ENCODE results near the gene FBXO41. TPM values are rescaled to one million over a fixed set of nuclear protein-coding genes. Genes with fewer than 3 reads are reported as not detected.

The FBXO41 gene
- total and polyA plus RNA-seq, 10 of the 15 experiments (the other 5 are each of a cell fraction or from before 2014, with no cell fraction given): 1.9 to 38.9 (median 11.3) TPM

DNA sequence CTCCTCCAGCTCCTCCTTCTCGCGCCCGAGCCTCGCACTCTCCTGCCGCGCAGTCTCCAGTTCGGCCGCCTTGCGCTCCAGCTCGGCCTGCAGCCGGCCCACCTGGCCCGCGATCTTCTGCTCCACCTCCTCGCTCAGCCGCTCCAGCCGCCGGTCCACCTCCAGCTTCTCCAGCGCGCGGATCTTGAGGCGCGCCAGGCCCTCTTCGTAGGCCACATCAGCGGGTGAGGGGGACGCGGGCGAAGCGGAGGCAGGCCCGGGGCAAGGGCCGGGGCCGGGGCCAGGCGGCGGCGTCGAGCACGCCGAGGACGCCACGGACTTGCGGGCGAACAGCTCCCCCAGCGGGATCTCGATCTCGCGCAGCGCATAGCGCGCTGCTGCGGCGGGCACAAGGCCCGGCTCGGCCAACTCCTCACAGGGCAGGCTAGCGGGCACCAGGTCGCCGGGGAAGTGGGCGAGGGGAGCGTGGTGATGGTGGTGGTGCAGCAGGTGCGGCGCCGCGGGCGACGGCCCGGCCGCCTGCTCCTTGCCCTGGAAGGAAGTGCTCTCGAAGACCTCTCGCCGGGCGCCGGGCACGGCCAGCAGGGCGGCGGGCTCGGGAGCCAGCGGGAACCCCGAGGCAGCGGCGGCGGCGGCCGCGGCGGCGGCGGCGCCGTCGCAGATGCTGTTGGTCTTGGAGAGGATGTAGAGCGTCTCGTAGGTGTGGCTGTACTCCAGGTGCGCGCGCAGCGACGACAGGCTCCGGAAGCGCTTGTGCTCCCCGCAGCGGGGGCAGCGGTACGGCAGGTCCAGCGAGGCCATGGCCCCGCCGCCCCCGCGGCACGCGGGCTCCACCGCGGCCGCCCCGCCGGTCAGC is 15.2 kb downstream of the FBXO41 start (continued):
- TF ChIP-seq, protein P1, sequence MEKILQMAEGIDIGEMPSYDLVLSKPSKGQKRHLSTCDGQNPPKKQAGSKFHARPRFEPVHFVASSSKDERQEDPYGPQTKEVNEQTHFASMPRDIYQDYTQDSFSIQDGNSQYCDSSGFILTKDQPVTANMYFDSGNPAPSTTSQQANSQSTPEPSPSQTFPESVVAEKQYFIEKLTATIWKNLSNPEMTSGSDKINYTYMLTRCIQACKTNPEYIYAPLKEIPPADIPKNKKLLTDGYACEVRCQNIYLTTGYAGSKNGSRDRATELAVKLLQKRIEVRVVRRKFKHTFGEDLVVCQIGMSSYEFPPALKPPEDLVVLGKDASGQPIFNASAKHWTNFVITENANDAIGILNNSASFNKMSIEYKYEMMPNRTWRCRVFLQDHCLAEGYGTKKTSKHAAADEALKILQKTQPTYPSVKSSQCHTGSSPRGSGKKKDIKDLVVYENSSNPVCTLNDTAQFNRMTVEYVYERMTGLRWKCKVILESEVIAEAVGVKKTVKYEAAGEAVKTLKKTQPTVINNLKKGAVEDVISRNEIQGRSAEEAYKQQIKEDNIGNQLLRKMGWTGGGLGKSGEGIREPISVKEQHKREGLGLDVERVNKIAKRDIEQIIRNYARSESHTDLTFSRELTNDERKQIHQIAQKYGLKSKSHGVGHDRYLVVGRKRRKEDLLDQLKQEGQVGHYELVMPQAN (conservative IDR thresholded peaks at IDR 0.05): no peak
- no peak for TF ChIP-seq SPI1 (IDR thresholded peaks at IDR 0.05; ENCODE audit: borderline replicate concordance, insufficient read depth, low read depth, low read length)
- TF ChIP-seq MYC (IDR thresholded peaks at IDR 0.05; ENCODE audit: insufficient read depth, insufficient read length, insufficient replicate concordance, low read length, severe bottlenecking): no peak
- no peak for TF ChIP-seq HDAC2 (IDR thresholded peaks at IDR 0.05)
- 0 out of 2 replicates have a peak, but pooled peaks have one; percentile 35 for TF ChIP-seq GATAD2B (conservative IDR thresholded peaks at IDR 0.05; ENCODE audit: low read depth)
- peak in 1 of 2 experiments; percentile 61; a peak in 1 of 3 replicates for TF ChIP-seq EGR1 (IDR thresholded peaks at IDR 0.05; ENCODE audit: borderline replicate concordance in 1 of 2, low read depth in 2 of 2, low read length in 2 of 2)
- TF ChIP-seq SIN3A (IDR thresholded peaks at IDR 0.05; ENCODE audit: low read depth, low read length): no peak
- TF ChIP-seq RBBP5 (conservative IDR thresholded peaks at IDR 0.05): no peak
- TF ChIP-seq BHLHE40 (IDR thresholded peaks at IDR 0.05; ENCODE audit: borderline replicate concordance in 1 of 2, low read depth in 2 of 2, low read length in 1 of 2): peak in 1 of 2 experiments; percentile 73; a peak in 2 of 4 replicates
- TF ChIP-seq, protein P2, sequence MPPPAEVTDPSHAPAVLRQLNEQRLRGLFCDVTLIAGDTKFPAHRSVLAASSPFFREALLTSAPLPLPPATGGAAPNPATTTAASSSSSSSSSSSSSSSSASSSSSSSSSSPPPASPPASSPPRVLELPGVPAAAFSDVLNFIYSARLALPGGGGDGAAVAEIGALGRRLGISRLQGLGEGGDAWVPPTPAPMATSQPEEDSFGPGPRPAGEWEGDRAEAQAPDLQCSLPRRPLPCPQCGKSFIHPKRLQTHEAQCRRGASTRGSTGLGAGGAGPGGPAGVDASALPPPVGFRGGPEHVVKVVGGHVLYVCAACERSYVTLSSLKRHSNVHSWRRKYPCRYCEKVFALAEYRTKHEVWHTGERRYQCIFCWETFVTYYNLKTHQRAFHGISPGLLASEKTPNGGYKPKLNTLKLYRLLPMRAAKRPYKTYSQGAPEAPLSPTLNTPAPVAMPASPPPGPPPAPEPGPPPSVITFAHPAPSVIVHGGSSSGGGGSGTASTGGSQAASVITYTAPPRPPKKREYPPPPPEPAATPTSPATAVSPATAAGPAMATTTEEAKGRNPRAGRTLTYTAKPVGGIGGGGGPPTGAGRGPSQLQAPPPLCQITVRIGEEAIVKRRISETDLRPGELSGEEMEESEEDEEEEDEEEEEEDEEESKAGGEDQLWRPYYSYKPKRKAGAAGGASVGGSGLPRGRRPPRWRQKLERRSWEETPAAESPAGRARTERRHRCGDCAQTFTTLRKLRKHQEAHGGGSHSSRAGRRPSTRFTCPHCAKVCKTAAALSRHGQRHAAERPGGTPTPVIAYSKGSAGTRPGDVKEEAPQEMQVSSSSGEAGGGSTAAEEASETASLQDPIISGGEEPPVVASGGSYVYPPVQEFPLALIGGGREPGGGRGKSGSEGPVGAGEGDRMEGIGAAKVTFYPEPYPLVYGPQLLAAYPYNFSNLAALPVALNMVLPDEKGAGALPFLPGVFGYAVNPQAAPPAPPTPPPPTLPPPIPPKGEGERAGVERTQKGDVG (CRISPR knock-in tag; IDR thresholded peaks at IDR 0.05): no peak
- TF ChIP-seq ZNF384 (IDR thresholded peaks at IDR 0.05; ENCODE audit: borderline replicate concordance, low read depth, low read length): no peak
- no peak for TF ChIP-seq FOXM1 (IDR thresholded peaks at IDR 0.05; ENCODE audit: low read depth, low read length)
- TF ChIP-seq, protein P3, sequence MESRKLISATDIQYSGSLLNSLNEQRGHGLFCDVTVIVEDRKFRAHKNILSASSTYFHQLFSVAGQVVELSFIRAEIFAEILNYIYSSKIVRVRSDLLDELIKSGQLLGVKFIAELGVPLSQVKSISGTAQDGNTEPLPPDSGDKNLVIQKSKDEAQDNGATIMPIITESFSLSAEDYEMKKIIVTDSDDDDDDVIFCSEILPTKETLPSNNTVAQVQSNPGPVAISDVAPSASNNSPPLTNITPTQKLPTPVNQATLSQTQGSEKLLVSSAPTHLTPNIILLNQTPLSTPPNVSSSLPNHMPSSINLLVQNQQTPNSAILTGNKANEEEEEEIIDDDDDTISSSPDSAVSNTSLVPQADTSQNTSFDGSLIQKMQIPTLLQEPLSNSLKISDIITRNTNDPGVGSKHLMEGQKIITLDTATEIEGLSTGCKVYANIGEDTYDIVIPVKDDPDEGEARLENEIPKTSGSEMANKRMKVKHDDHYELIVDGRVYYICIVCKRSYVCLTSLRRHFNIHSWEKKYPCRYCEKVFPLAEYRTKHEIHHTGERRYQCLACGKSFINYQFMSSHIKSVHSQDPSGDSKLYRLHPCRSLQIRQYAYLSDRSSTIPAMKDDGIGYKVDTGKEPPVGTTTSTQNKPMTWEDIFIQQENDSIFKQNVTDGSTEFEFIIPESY (IDR thresholded peaks at IDR 0.05): no peak
- no peak for TF ChIP-seq NFYB (IDR thresholded peaks at IDR 0.05; ENCODE audit: insufficient read depth, low read depth, low read length)
- no peak for TF ChIP-seq SUZ12 (IDR thresholded peaks at IDR 0.05; ENCODE audit: unreplicated experiment)
- no peak for TF ChIP-seq CEBPB (IDR thresholded peaks at IDR 0.05; ENCODE audit: borderline replicate concordance in 1 of 2, low read depth in 2 of 2, low read length in 2 of 2)
- no peak for TF ChIP-seq EP300 (IDR thresholded peaks at IDR 0.05; ENCODE audit: borderline replicate concordance in 1 of 2, control insufficient read depth in 1 of 2, low read depth in 2 of 2, low read length in 2 of 2)
- TF ChIP-seq GABPA (IDR thresholded peaks at IDR 0.05; ENCODE audit: low read depth): no peak

Data from GM12878 (cell line).